Measurements from ENCODE around the gene DTWD1. TPM values are rescaled to one million over a fixed set of nuclear protein-coding genes. Genes with fewer than 3 reads are reported as not detected.
"Not testable (repeated sequence)": the region's sequence is repeated elsewhere in the genome, so short reads cannot be mapped to it uniquely, and the experiment has no call there.

The DTWD1 gene
- total RNA-seq, 5 donors from 2014 or later (not counting 1 experiment from before 2014, with no cell fraction given): 15.0 to 22.7 (median 19.6) TPM

- CTCF ChIA-PET: no interaction called here
- POLR2A ChIA-PET: no interaction called here
These were observed 32.1 kb downstream of the DTWD1 start for GRCh38 chr15:49652922-49653321.

GRCh38 chr15:49656734-49657133 lies 35.9 kb downstream of the DTWD1 start:
- peaks cover 9% of the 10 kb centered on the region for H3K9me3 ChIP-seq
- POLR2A ChIA-PET: no interaction called here
- ATAC-seq (replicated peaks in 1 of 4) (no peak), DNase-seq (no peak)
- Mint-ChIP-seq H3K27me3 (peaks cover 5 to 15% of the 10 kb centered on the region in 2 donors), H3K36me3 (no peaks in the 10 kb centered on the region), H3K4me3 (no peak overlapping the region), H3K27ac (no peak overlapping the region), H3K4me1 (no peaks in the 10 kb centered on the region), H3K9me3 (peaks cover 5 to 41% (median 15%) of the 10 kb centered on the region in 3 donors)
- CTCF ChIA-PET: no interaction called here
- H3K36me3 ChIP-seq (ENCODE audit: control insufficient read depth in 2 of 2, extremely low read depth in 1 of 2, insufficient read depth in 1 of 2, low read length in 1 of 2): no peaks in the 10 kb centered on the region
- 100% methylated on average over 1 of the region's 1 CpG for WGBS (ENCODE audit: insufficient coverage)
- H3K27me3 ChIP-seq (replicated peaks in 1 of 2; ENCODE audit: control insufficient read depth in 2 of 2, extremely low read depth in 1 of 2, insufficient read depth in 2 of 2, low read length in 1 of 2): no peaks in the 10 kb centered on the region
- H3K4me1 ChIP-seq (ENCODE audit: control insufficient read depth in 1 of 2, extremely low read depth in 1 of 2, insufficient read depth in 2 of 2, low read length in 2 of 2): no peaks in the 10 kb centered on the region
- H3K4me3 ChIP-seq (ENCODE audit: control insufficient read depth in 1 of 2, extremely low read depth in 1 of 2, low read length in 1 of 2): no peak overlapping the region
- no peak overlapping the region for H3K27ac ChIP-seq (ENCODE audit: low read length)

More at GRCh38 chr15:49652922-49653321, 32.1 kb downstream of the DTWD1 start:
- 100% methylated on average over 1 of the region's 1 CpG for WGBS (ENCODE audit: insufficient coverage)
- peaks cover 2 to 5% of the 10 kb centered on the region in 2 donors for H3K27me3 Mint-ChIP-seq
- no peak overlapping the region for H3K27ac Mint-ChIP-seq
- no peaks in the 10 kb centered on the region for H3K4me1 Mint-ChIP-seq
- Histone ChIP-seq H3K36me3 (ENCODE audit: control insufficient read depth in 2 of 2, extremely low read depth in 1 of 2, insufficient read depth in 1 of 2, low read length in 1 of 2) (no peaks in the 10 kb centered on the region), H3K4me3 (ENCODE audit: control insufficient read depth in 1 of 2, extremely low read depth in 1 of 2, low read length in 1 of 2) (no peak overlapping the region), H3K27ac (ENCODE audit: low read length) (no peak overlapping the region), H3K4me1 (ENCODE audit: control insufficient read depth in 1 of 2, extremely low read depth in 1 of 2, insufficient read depth in 2 of 2, low read length in 2 of 2) (no peaks in the 10 kb centered on the region), H3K27me3 (replicated peaks in 1 of 2; ENCODE audit: control insufficient read depth in 2 of 2, extremely low read depth in 1 of 2, insufficient read depth in 2 of 2, low read length in 1 of 2) (no peaks in the 10 kb centered on the region), H3K9me3 (peaks cover 9% of the 10 kb centered on the region)
- ATAC-seq (replicated peaks in 1 of 4): no peak
- peaks cover 5 to 35% (median 13%) of the 10 kb centered on the region in 3 donors for H3K9me3 Mint-ChIP-seq
- H3K36me3 Mint-ChIP-seq: no peaks in the 10 kb centered on the region
- DNase-seq: no peak
- no peak overlapping the region for H3K4me3 Mint-ChIP-seq

GRCh38 chr15:49664716-49665115 lies 43.9 kb downstream of the DTWD1 start:
- Histone ChIP-seq H3K27ac (ENCODE audit: low read length) (no peak overlapping the region), H3K36me3 (ENCODE audit: control insufficient read depth in 2 of 2, extremely low read depth in 1 of 2, insufficient read depth in 1 of 2, low read length in 1 of 2) (no peaks in the 10 kb centered on the region), H3K27me3 (replicated peaks in 1 of 2; ENCODE audit: control insufficient read depth in 2 of 2, extremely low read depth in 1 of 2, insufficient read depth in 2 of 2, low read length in 1 of 2) (no peaks in the 10 kb centered on the region), H3K4me1 (ENCODE audit: control insufficient read depth in 1 of 2, extremely low read depth in 1 of 2, insufficient read depth in 2 of 2, low read length in 2 of 2) (no peaks in the 10 kb centered on the region), H3K4me3 (ENCODE audit: control insufficient read depth in 1 of 2, extremely low read depth in 1 of 2, low read length in 1 of 2) (no peak overlapping the region), H3K9me3 (no peaks in the 10 kb centered on the region)
- Mint-ChIP-seq H3K27me3 (peaks cover 10 to 14% of the 10 kb centered on the region in 2 donors), H3K27ac (no peak overlapping the region), H3K4me3 (no peak overlapping the region), H3K4me1 (no peaks in the 10 kb centered on the region), H3K36me3 (no peaks in the 10 kb centered on the region), H3K9me3 (no peaks in the 10 kb centered on the region)
- no CpG with 5 or more reads among the region's 1 CpG for WGBS (ENCODE audit: insufficient coverage)
- CTCF ChIA-PET: no interaction called here
- DNase-seq (no peak), ATAC-seq (replicated peaks in 1 of 4) (no peak)
- POLR2A ChIA-PET: no interaction called here

- H3K36me3 Mint-ChIP-seq; DNase-seq; H3K27me3 ChIP-seq (replicated peaks in 1 of 2; ENCODE audit: control insufficient read depth in 2 of 2, extremely low read depth in 1 of 2, insufficient read depth in 2 of 2, low read length in 1 of 2); POLR2A ChIA-PET; H3K27me3 Mint-ChIP-seq; H3K9me3 ChIP-seq; H3K4me1 Mint-ChIP-seq; H3K36me3 ChIP-seq (ENCODE audit: control insufficient read depth in 2 of 2, extremely low read depth in 1 of 2, insufficient read depth in 1 of 2, low read length in 1 of 2); H3K4me3 ChIP-seq (ENCODE audit: control insufficient read depth in 1 of 2, extremely low read depth in 1 of 2, low read length in 1 of 2); H3K27ac Mint-ChIP-seq; H3K27ac ChIP-seq (ENCODE audit: low read length); H3K4me3 Mint-ChIP-seq; H3K4me1 ChIP-seq (ENCODE audit: control insufficient read depth in 1 of 2, extremely low read depth in 1 of 2, insufficient read depth in 2 of 2, low read length in 2 of 2); ATAC-seq (replicated peaks in 1 of 4); H3K9me3 Mint-ChIP-seq; CTCF ChIA-PET: not testable (repeated sequence)
- no CpG with 5 or more reads among the region's 3 CpGs for WGBS (ENCODE audit: insufficient coverage)
These were observed 45.6 kb downstream of the DTWD1 start for GRCh38 chr15:49666486-49666885.

- H3K27me3 Mint-ChIP-seq: peaks cover 4 to 5% of the 10 kb centered on the region in 2 donors
- WGBS (ENCODE audit: insufficient coverage): no CpG with 5 or more reads among the region's 1 CpG
- CTCF ChIA-PET: no interaction called here
- no peaks in the 10 kb centered on the region for H3K27me3 ChIP-seq (replicated peaks in 1 of 2; ENCODE audit: control insufficient read depth in 2 of 2, extremely low read depth in 1 of 2, insufficient read depth in 2 of 2, low read length in 1 of 2)
- H3K4me3 ChIP-seq (ENCODE audit: control insufficient read depth in 1 of 2, extremely low read depth in 1 of 2, low read length in 1 of 2): no peak overlapping the region
- ATAC-seq (replicated peaks in 1 of 4) (no peak), DNase-seq (no peak)
- H3K4me1 ChIP-seq (ENCODE audit: control insufficient read depth in 1 of 2, extremely low read depth in 1 of 2, insufficient read depth in 2 of 2, low read length in 2 of 2): no peaks in the 10 kb centered on the region
- no peak overlapping the region for H3K27ac Mint-ChIP-seq
- POLR2A ChIA-PET: no interaction called here
- no peaks in the 10 kb centered on the region for H3K36me3 Mint-ChIP-seq
- H3K27ac ChIP-seq (ENCODE audit: low read length): no peak overlapping the region
- H3K9me3 ChIP-seq: no peaks in the 10 kb centered on the region
- no peaks in the 10 kb centered on the region for H3K4me1 Mint-ChIP-seq
- H3K36me3 ChIP-seq (ENCODE audit: control insufficient read depth in 2 of 2, extremely low read depth in 1 of 2, insufficient read depth in 1 of 2, low read length in 1 of 2): no peaks in the 10 kb centered on the region
- H3K9me3 Mint-ChIP-seq: no peaks in the 10 kb centered on the region
- no peak overlapping the region for H3K4me3 Mint-ChIP-seq
These were observed 48.4 kb downstream of the DTWD1 start for GRCh38 chr15:49669288-49669687.

GRCh38 chr15:49673861-49674260 lies 53.0 kb downstream of the DTWD1 start:
- H3K4me1 ChIP-seq (ENCODE audit: control insufficient read depth in 1 of 2, extremely low read depth in 1 of 2, insufficient read depth in 2 of 2, low read length in 2 of 2): no peaks in the 10 kb centered on the region
- no peaks in the 10 kb centered on the region for H3K27me3 ChIP-seq (replicated peaks in 1 of 2; ENCODE audit: control insufficient read depth in 2 of 2, extremely low read depth in 1 of 2, insufficient read depth in 2 of 2, low read length in 1 of 2)
- H3K4me3 Mint-ChIP-seq: no peak overlapping the region
- ChIA-PET POLR2A (no interaction called here), CTCF (interaction anchor here in 1 of 2 donors (0.5 kb wide), 1 partner anchor 1783 kb away, joined by 6 read pairs; no protein-coding TSS in a partner anchor)
- H3K4me3 ChIP-seq (ENCODE audit: control insufficient read depth in 1 of 2, extremely low read depth in 1 of 2, low read length in 1 of 2): no peak overlapping the region
- no peak overlapping the region for H3K27ac Mint-ChIP-seq
- no peak overlapping the region for H3K27ac ChIP-seq (ENCODE audit: low read length)
- H3K9me3 Mint-ChIP-seq: no peaks in the 10 kb centered on the region
- peaks cover 4 to 9% of the 10 kb centered on the region in 2 donors for H3K27me3 Mint-ChIP-seq
- H3K36me3 Mint-ChIP-seq: no peaks in the 10 kb centered on the region
- no peaks in the 10 kb centered on the region for H3K4me1 Mint-ChIP-seq
- no CpG with 5 or more reads among the region's 1 CpG for WGBS (ENCODE audit: insufficient coverage)
- H3K9me3 ChIP-seq: no peaks in the 10 kb centered on the region
- ATAC-seq (replicated peaks in 1 of 4): no peak
- H3K36me3 ChIP-seq (ENCODE audit: control insufficient read depth in 2 of 2, extremely low read depth in 1 of 2, insufficient read depth in 1 of 2, low read length in 1 of 2): no peaks in the 10 kb centered on the region
- no peak for DNase-seq

- ATAC-seq (replicated peaks in 1 of 4) (no peak), DNase-seq (no peak)
- H3K4me1 Mint-ChIP-seq: no peaks in the 10 kb centered on the region
- ChIA-PET CTCF (no interaction called here), POLR2A (no interaction called here)
- no peak overlapping the region for H3K4me3 ChIP-seq (ENCODE audit: control insufficient read depth in 1 of 2, extremely low read depth in 1 of 2, low read length in 1 of 2)
- peaks cover 0 to 9% of the 10 kb centered on the region in 2 donors for H3K27me3 Mint-ChIP-seq
- no peaks in the 10 kb centered on the region for H3K9me3 ChIP-seq
- H3K36me3 ChIP-seq (ENCODE audit: control insufficient read depth in 2 of 2, extremely low read depth in 1 of 2, insufficient read depth in 1 of 2, low read length in 1 of 2): no peaks in the 10 kb centered on the region
- H3K27me3 ChIP-seq (replicated peaks in 1 of 2; ENCODE audit: control insufficient read depth in 2 of 2, extremely low read depth in 1 of 2, insufficient read depth in 2 of 2, low read length in 1 of 2): no peaks in the 10 kb centered on the region
- WGBS (ENCODE audit: insufficient coverage): no CpG with 5 or more reads among the region's 1 CpG
- H3K27ac Mint-ChIP-seq: no peak overlapping the region
- H3K36me3 Mint-ChIP-seq: no peaks in the 10 kb centered on the region
- no peak overlapping the region for H3K27ac ChIP-seq (ENCODE audit: low read length)
- H3K4me3 Mint-ChIP-seq: no peak overlapping the region
- H3K4me1 ChIP-seq (ENCODE audit: control insufficient read depth in 1 of 2, extremely low read depth in 1 of 2, insufficient read depth in 2 of 2, low read length in 2 of 2): no peaks in the 10 kb centered on the region
- H3K9me3 Mint-ChIP-seq: no peaks in the 10 kb centered on the region
These were observed 53.5 kb downstream of the DTWD1 start for GRCh38 chr15:49674370-49674769.

Data from T-cell (primary cell).